GM21367 (cell line): Measurements from ENCODE around the gene CAPN15.

Experiments used
- ATAC-seq: cut with Tn5 transposase; IDR thresholded peaks from one replicate; pipeline ENCODE4 v1.9.1; 2021; ENCODE audit not compliant: unreplicated experiment

The CAPN15 gene

DNA sequence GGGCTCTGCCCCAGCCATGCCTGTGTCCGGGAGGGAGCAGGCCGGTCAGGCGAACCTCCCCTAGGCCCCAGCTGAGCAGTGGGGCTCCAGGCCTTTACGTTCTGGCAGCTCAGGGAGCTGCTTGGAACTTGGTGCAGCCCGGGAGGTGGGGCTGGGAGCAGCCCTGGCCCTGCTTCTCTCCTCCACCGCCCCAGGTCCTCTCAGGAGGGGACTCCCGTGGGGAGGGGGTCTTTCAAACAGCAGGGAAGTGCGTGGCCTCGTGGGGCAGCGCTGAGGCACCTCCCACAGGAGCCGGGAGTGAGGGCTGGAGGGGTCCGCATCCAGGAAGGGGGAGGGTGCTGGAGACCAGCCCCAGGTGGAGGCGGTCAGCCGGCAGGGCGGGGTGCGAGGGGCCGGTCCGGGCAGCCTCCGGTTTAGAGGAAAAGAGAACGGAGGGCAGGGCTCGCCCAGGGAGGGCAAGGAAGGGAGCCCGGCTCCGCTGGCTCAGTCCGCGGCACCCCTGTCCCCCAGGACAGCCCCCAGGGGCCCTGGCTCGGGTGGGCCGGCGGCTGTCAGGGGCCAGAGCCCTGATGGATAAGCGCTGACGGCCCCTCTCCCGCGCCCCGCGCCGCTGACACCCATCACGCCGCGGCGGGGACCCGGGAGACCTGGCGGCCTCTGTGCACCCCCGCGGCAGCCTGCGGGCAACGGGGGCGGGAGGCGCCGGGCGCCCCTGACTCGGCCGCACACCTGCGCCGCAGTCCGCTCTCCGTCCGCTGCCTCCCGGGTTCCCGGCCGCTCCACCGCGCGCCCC is 32.1 kb downstream of the CAPN15 start:
- no peak for ATAC-seq

DNA sequence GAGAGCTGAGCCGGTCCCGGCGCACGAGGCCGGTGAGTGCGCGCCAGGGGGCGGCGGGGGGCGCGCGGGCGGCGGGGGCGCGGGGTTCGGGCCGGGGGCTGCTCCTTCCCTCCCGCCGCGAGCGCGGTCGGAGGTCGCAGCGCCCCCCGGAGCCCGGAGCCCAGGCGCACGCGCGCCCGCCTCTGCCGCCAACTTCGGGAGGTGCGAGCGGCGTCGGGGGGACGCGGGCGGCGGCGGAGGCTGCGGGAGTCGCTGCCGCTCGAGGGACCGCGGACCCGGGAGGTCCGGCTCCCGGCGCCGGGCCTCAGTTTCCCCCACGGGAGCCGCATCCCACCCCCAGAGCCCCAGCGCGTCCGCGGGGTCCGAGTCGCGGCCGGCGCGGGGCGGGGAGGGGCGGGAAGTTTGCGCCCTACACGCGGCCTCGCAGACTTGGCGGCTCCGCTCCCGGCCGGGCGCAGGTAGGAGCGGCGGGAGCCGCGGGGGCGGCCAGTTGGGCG is 32.7 kb downstream of the CAPN15 start, which contains the start of gene PRR35:
Gene PRR35 (plus strand): TSS at position 191 of the 497 bp plus-strand sequence. CDS start 2,901 bp downstream, outside the sequence.
- no peak for ATAC-seq

DNA sequence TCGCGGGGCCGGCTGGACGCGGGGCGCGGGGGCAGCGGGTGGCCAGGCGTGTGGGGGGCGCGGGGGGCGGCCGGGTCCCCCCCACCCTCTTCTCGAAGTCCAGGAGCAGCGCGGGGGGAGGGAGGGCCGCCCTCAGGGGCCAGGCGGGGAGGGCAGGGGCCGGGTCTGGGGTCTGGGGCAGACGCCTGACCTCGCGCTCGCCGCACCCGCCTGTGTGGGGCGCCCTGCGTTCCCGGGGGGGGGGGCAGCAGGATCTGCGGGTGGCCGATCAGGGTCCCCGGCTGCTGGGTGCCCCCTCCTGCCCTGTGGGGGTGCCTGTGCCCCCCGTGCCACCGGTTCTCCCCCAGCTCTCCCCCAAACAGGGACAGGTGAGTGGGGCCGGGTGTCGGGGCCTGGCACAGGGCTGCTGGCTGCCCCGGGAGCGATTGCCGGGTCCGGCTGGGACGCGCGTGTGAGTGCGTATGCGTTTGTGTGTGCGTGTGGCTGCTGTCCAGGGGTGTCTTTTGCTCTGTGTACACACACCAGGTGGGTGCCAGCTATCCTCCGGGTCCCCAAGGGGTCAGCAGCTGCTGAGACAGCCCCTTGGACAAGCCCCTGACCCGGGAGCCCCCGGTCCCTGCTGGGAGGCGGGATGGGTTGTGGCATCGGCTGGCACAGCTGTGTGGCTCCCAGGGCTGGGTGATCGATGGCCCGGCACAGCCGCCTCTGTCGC is 33.3 kb downstream of the CAPN15 start:
- ATAC-seq, result no peak

DNA sequence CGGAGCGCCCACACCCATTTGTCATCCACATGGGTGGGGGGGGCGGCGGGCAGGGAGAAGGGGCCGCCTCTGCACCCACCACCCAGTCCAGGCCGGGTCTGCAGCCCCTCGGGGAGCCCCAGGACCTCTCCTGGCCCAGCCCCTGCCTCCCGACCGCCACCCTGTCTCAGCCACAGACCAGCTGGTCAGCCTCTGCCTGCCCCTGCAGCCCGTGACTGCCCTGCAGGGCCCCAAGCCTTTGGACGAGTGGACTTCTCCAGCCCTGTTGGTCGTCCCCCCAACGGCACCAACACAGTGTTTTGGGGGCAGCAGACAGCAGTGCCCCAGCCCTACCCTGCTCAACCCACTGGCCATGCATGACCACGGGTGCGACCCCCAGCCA is 33.9 kb downstream of the CAPN15 start:
- ATAC-seq, result no peak

DNA sequence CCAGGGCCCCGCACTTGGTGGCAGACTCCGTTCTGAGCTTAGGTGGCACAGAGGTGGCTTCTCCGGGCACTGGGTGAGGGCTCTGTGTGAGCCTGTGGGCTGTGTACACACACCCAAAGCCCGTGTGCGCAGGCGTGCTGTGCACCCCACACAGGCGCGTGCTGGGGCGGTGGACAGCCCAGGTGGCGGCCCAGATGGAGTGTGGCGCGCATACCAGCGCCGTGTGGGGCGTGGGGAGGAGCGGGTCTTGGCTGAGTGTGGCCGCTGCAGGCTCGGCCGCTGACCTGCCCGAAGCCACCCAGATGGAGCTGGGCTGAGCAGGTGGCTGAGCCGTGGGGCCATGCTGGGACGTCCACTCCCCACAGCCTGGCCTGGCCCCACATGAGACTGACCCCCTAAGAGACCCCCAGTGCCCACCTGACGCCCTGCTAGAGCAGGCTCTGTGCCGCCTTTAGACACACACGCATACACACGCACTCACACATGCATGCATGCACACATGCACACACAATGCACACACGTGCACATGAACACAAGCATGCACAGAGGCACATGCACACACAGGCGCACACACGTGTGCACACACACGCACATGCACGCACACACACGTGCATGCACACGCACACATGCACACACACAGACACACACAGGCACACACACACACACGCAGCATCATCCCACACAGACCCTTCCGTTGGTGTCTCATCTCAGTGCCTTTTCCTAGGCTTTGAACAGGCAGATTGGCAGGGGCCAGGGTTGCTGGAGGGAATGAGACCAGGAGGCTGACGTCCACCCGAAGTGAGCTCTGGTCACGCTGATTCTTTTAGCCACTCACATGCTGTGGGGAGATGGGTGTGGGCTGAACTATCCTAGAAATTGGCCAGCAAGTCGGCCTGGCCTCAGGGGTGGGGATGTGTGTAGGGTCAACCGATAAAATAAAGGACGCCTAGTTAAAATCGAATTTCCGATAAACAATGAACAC is 34.7 kb downstream of the CAPN15 start:
- ATAC-seq, result no peak

DNA sequence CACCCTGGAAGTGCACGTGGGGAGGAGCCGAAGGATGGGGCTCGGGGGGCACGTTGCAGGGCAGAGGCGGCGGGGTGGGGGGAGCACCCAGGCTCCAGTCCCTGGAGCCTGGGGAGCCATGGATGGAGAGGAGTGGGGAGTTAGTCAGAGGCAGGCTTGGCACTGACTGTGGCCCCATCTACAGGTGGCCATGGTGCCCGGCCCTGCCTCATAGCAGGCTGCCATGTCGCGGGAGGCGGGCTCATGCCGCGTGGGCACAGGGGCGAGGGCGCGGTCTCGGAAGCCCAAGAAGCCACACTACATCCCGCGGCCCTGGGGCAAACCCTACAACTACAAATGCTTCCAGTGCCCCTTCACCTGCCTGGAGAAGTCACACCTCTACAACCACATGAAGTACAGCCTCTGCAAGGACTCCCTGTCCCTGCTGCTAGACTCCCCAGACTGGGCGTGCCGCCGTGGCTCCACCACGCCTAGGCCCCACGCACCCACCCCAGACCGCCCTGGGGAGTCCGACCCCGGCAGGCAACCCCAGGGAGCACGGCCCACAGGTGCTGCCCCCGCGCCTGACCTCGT is 35.6 kb downstream of the CAPN15 start:
- ATAC-seq, result no peak

DNA sequence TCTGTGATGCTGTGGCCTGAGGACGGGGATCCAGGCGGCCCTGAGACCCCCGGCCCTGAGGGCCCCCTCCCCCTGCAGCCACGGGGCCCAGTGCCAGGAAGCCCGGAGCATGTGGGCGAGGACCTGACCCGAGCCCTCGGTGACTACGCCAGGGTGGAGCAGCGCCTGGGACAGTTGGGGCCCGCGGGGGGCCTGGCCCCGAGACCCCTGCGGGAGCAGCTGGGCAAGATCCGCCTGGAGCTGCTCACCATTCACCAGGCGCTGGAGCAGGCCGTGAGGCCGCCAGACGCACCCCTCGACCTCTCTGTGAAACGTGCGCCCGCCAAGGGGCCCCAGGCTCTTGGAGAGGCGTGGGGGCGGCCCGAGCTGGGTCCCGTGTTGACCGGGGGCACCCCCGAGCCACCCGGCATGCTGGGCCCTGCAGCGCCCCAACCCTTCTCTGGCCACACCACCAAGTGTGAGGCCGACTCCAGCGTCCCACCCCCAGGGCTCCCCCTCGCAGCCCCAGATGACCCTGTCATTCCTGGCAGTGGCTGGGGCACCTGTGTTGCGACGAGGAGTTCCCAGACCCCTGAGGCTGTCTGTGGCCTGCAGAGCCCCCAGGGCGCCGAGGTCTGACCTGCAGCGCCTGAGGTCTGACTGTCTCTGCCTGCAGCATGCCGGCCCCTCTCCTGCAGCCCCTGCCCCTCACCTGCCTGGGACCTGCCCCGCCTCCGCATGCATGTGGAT is 37.3 kb downstream of the CAPN15 start:
- no peak for ATAC-seq

DNA sequence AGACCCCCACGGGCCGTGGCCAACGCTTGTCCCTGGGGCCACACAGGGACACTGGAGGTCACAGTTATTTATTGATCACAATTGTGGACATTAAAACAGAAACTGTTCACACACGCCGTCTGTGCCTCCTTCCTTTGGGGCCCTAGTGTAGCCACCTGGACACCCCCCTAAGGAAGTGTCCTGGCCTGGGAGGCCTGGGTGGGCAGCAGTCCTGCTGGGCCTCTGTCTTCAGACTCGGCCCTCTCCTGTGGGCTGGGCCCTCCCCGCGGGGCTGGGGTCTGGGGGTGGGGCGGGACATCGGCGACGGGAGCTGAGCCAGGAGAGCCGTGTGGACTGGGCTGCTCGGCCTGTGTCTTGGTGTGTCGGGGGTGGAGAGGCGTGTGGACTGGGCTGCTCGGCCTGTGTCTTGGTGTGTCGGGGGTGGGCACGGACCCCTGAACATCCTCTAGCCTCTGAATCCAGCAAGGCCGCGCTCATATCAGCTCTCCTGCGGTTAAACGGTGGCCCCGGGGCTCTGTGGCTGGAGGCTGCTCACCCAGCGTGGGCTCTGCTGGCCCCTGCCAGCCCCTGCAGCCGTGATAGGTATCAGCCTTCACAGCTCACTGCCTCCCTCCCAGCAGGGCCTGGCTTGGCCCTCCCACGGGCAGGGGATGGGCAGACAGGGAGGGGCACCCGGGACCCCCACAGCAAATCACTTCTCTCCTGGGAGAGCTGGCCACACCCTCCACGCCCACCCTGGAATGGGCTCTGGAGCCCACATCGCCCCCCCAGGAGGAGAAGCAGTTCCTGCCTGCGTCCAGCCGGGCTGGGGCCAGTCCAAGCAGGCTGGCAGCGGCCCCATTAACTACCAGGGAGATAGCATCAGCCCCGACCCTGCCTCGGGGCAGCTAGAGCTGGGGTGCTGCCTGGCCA is 38.2 kb downstream of the CAPN15 start:
- no peak for ATAC-seq

DNA sequence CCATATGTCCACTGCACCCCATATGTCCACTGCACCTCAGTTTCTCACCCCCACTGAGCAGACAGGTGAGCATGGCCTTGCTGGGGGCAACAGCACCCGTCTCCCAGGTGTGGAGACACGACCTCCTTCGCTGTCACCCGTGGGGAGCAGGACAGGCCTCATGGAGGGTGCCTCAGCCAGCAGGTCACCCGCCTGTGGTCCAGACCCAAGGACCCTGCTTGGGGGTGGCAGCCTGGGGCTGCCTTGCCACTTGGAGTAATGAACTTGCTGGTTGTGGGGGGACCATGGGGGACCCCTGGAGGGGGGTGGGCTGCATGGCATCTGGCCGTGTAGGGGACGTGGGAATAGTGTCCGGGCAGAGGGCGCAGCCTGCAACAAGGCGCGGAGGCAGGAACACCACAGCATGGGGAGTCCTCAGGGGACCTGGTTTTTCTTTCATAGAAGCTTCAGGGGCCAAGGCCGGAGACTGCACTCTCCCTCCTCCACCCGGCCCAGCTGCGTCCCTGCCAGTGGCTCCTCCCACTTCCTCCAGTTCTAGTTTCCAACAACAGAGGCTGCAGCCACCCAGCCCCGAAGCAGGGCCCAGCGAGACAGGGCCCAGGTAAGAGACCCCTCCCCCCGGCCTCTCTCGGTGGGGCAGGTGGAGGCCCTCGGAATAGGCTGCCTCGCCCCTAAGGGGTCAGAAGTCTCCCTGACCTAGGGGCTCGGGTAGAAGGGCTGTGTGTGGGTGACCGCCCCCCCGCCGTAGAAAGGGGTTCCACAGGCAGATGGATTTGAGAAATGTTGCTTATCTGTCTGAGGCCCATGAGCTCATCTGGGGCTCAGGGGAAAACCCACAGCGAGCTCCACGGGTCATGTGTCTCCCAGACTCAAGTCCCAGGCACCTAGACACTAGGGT is 39.2 kb downstream of the CAPN15 start, which contains the start of gene NHLRC4:
Gene NHLRC4 (plus strand): TSS at position 531 of the 898 bp plus-strand sequence. CDS start 1,043 bp downstream, outside the sequence.
- ATAC-seq, result no peak

DNA sequence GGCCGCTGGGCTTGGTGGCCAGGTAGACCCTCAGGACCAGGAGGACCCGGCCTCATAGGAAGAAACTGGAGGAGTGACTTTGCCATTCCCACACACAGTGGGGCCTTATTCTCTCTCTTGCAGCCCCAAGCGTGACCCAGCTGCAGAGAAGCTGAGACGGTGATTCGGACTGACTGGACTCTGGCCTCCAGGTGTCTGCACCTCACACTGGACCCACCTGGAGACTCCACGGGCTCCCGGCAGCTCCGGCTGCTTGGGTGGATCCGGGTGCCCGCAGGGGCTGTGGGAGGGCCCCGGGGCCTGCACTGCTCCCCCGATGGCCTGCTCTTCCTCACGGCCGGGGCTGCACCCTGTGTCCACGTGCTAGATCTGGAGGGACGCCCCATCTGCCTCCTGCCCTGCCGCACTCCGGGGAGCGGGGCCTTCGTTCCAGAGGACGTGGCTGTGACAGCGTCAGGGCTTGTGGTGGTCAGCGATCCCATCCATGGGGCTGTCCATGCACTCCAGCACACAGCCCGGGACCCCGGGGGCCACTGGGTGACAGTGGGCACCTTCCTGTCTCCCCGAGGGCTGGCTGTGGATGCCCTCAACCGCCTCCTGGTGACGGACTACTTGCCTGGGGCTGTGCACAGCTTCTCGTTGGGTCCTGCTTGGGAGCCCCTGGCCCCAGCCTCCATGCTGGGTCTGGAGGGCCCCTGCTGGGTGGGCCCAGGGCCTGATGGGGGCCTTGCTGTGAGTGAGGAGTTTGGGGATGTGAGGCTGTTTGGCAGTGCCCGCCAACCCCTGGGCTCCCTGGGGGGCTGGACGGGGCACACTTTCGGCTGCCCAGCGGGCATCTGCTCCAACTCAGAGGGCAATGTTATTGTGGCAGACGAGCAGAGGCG is 40.1 kb downstream of the CAPN15 start:
- ATAC-seq, result no peak

DNA sequence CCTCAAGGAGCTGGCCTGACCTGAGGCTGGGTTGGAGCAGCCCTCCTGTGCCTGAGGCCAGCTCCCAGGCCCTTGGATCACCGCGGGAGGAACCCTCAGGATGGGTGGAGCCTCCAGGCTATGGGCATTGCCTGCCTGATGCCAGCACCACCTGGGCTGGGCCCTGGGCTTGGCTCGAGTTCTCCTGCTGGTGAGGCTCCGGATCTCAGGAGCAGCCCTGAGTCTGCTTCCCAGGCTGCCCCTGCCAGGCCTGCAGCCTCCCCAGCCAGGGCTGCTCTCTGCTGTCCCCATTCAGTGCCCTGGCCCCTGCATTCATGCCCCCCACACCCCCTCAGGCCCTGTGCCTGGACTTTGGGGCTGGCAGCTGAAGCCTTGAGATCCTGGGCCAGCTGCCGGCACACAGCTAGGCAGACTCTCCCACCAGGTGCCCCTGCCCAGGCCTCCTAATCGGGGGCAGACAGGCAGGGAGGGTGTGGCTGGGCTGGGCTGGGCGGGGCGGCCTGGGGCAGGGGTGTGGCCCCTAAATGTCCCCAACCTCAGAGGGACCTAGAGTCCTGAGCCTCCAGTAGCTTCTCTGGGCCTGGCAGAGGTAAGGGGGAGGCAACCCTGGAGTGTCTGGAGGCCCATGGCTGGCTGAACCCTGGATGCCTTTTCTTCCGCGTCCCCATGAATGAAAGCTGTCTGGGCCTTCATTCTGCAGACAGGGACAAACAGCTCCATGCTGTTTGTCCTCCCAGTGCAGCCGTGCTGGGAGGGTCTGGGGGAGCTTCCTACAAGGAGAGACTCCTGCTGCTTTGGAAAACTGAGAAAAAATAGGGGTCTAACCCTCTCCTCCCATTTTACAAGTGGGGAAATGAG is 41.1 kb downstream of the CAPN15 start:
- ATAC-seq, result no peak

DNA sequence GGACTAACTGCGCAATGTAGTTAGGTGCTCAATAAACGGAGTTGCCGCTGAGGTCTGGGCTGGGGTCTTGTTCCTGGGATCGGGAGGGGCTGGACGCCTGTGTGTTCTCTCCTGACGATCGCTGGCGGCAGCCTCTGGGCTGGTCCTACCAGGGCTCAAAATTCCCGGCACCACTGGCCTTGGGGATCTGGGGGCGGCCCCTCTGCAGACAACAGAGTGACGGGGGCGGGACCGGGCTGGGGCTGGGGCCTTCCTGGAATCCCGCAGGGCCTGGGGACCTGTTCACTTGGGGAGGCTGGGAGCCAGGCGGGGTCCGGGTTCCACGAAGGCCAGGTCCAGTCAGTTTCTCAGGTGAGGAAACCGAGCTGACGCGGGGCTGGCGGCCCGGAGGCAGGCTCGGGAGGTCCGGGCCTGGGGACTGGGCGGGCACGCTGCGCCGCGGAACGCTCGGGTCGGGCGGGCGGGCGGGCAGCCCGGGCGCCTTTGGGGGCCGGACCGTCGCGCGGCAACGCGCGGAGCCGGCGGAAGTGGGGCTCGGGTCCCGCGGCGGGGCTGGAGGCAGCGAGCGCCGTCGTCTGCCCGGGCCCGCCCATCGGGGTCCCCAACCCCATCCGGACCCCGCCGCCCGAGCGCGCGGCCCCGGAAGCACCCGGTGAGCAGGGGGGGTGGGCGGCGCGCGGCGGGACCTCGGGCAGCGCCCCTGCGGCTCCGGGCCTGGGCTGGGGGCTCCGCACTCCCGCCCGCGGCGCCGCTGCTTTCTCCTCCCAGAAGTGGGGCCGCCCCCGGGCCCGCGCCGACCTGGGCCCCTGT is 42.1 kb downstream of the CAPN15 start, which contains the start of gene PIGQ:
Gene PIGQ (plus strand): TSS at position 524 of the 810 bp plus-strand sequence. CDS start 4,107 bp downstream, outside the sequence.
- no peak for ATAC-seq

DNA sequence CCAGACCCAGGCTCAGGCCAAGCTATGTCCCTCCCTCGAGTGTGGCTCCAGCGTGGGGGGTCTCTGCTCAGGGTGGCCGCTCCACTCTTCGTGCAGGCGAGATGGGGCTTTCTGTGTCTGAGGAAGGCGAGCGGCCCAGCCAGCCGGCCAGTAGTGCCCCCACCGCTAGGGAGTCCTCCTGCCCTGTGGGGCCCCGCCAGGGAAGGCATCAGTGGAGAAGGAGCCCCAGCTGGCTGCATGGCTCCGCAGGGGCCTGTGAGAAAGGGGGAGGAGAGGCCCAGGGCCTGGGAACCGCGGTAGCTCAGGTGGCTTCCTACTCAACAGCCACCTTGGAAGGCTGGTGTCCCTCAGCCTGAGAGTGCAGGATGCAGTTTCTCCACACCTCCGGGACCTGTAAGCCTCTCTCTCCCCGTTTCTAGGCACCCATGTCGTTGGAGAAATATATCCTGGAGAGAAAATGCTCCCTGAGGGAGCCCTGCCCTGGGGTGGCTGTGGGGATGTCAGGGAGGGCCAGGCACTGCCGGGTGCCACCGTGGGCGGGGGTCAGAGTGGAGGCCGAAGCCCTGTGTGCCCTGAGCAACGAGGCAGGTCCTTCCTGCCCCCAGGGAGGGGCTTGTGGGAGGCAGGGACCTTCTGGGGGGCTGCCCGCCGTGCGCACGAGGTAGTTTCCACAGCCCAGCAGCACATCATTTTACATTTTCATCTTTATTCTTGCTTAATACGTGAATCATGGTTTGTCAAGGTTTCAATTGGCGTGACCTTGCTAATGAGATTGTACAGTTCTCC is 45.5 kb downstream of the CAPN15 start:
- ATAC-seq, result no peak
